Ectodermal cell (in vitro differentiated cells): ENCODE data around the gene EXOSC10.
A peak's percentile ranks its signal among the peaks of the same experiment; 100 is the strongest.
"Not testable (repeated sequence)": the region's sequence is repeated elsewhere in the genome, so short reads cannot be mapped to it uniquely, and the experiment has no call there.

Experiments
- H3K27ac ChIP-seq: 2 replicates; pipeline ENCODE4 v1.7.0; 2013; ENCODE audit warnings: mild to moderate bottlenecking, low read depth, low read length; ENCODE audit not compliant: insufficient read depth, poor library complexity, severe bottlenecking
- H3K27me3 ChIP-seq: 2 replicates; pipeline ENCODE4 v1.7.0; 2013; ENCODE audit warnings: mild to moderate bottlenecking, low read length; ENCODE audit not compliant: insufficient read depth, control insufficient read depth, poor library complexity, severe bottlenecking
- H3K36me3 ChIP-seq: one replicate; pipeline ENCODE4 v1.7.0; 2013; ENCODE audit warnings: low read length; ENCODE audit not compliant: control insufficient read depth, insufficient read depth
- H3K4me1 ChIP-seq: one replicate; pipeline ENCODE4 v1.7.0; 2013; ENCODE audit warnings: low read length; ENCODE audit not compliant: control insufficient read depth, insufficient read depth
- H3K4me3 ChIP-seq: 2 replicates; pipeline ENCODE4 v1.7.0; 2013; ENCODE audit warnings: low read depth, low read length, control low read depth; ENCODE audit not compliant: insufficient read depth
- H3K9me3 ChIP-seq: 2 replicates; pipeline ENCODE4 v1.7.0; 2013; ENCODE audit warnings: mild to moderate bottlenecking, low read length, moderate library complexity; ENCODE audit not compliant: control insufficient read depth
- WGBS, 2 experiments: methylation state at CpG; one replicate each; pipeline ENCODE4 v1.1.7; 2013; ENCODE audit warnings: missing lambda C conversion rate in 2 of 2; 5-methylcytosine and 5-hydroxymethylcytosine counted together

The EXOSC10 gene

DNA sequence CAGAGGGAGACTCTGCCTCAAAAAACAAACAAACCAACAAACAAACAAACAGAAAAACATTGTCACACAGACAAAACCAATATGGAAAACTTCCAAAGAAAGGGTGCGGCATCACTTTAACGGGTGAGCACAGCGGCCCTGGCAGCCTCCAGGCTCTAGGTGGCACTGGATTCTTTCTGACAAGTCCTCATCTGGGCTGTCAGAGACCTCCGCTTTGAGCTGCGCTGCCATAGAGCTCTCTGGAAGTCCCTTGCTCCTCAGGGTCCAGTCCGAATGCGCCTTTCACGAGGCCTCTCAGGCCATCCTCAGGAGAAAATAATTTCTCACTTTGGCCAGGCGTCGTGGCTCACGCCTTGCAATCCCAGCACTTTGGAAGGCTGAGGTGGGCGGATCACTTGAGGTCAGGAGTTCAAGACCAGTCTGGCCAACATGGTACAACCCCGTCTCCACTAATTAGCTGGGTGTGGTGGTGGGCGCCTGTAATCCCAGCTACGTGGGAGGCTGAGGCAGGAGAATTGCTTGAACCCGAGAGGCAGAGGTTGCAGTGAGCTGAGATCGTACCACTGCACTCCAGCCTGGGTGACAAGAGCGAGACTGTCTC is 35.6 kb downstream of the EXOSC10 start:
- H3K9me3 ChIP-seq, H3K4me1 ChIP-seq, H3K4me3 ChIP-seq, H3K27me3 ChIP-seq, H3K27ac ChIP-seq: not testable (repeated sequence)
- peaks cover 34% of the 10 kb centered on the region for H3K36me3 ChIP-seq
- 90 to 93% methylated on average over 18 of the region's 18 CpGs for WGBS, 2 experiments

GRCh38 chr1:11062965-11063401 is 36.7 kb downstream of the EXOSC10 start:
- no peak overlapping the region for H3K27ac ChIP-seq
- H3K4me3 ChIP-seq: no peak overlapping the region
- H3K9me3 ChIP-seq: no peaks in the 10 kb centered on the region
- 95 to 99% methylated on average over 3 of the region's 3 CpGs for WGBS, 2 experiments
- H3K27me3 ChIP-seq: no peaks in the 10 kb centered on the region
- peaks cover 6% of the 10 kb centered on the region for H3K4me1 ChIP-seq
- peaks cover 23% of the 10 kb centered on the region for H3K36me3 ChIP-seq

DNA sequence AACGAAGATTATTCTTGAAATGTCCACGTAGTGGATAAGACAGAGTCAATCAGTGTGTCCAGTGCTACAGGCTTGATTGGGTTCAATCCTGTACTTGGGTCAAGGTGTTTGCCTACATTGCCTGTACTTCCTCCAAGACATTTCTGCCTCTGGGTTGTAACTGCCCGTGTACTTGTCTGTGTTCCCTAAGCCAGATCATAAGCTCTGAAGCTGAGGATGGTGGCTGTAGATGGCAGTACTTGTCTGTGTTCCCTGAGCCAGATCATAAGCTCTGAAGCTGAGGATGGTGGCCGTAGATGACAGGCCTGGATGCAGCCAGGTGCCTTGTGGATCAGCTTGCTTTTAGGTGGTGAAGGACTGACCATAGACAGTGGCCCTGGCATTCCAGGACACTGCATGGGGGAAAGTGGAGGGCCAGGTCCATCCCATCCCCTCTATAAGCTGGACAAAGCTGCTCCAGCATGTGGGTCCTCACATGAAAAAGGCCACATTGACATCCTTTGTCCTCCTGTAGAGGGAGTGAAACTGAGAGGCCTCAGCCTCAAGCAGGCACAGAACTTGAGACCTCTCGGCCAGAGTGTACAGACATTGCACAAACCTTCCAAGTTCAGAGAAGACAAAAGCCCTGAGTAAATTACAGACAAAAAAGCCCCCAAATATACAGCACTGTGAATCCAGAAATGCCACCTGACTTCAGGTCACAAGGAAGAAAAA is 37.9 kb downstream of the EXOSC10 start:
- Histone ChIP-seq H3K27ac (no peak overlapping the region), H3K4me3 (no peak overlapping the region), H3K4me1 (peaks cover 6% of the 10 kb centered on the region), H3K9me3 (no peaks in the 10 kb centered on the region), H3K27me3 (no peaks in the 10 kb centered on the region), H3K36me3 (peaks cover 25% of the 10 kb centered on the region)
- 91 to 94% methylated on average over 5 of the region's 5 CpGs for WGBS, 2 experiments

DNA sequence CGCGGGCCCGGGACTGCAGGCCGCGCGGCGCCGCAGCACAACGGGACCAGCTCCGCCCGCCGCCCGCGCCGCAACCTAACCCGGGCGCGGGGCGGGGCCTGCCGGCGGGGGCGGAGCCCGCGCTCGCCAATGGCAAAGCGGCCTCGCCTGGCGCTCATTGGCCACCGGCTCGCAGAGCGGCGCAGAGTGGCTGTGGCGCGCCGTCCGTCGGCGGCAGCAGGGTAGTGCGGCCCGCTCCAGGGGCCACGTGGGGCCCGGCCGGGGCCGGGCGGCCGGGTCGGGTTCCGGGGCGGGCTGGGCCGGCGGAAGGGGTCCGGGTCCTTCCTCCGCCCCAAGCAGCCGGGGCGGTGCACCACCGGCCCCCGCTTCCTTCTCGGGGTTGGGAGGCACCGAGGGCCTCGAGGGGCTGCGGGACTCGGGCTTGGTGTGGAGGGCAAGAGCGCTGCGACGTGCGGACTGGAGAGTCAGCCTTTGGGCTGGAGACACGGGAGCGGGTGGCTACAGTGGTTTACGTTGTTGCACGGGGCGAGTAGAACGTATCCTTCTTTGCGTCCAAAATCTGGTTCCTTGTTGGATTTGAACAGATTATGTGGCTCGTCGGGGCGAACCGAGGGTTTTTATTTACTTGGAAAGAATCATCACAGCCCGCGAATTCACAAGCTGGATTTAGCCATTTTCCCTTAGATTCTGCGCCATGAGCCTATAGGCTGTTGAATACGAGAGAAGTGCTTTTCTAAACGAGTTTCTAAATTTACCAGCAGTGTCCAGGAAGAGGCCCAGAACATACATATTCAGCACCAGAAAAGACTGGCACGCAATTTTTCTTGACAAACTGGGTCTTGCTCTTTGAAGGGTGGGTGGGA is 39.5 kb downstream of the EXOSC10 start, which contains the start of gene SRM:
Gene SRM, minus strand, starts transcription at position 51 of the 863 bp plus-strand sequence. CDS start 75 bp downstream, outside the sequence.
- Histone ChIP-seq H3K27ac (peak within 1 kb of the TSS; percentile 83), H3K27me3 (no peaks in the 10 kb centered on the region), H3K4me1 (peaks cover 6% of the 10 kb centered on the region), H3K4me3 (peak within 1 kb of the TSS; percentile 86), H3K36me3 (peaks cover 11% of the 10 kb centered on the region), H3K9me3 (no peaks in the 10 kb centered on the region)
- WGBS, 2 experiments: 1% methylated on average over 83 of the region's 83 CpGs

- peak overlapping the region; percentile 86 for H3K4me3 ChIP-seq
- peaks cover 5% of the 10 kb centered on the region for H3K36me3 ChIP-seq
These were observed 40.3 kb downstream of the EXOSC10 start for GRCh38 chr1:11059155-11059967.

GRCh38 chr1:11058595-11059154 is 41.0 kb downstream of the EXOSC10 start:
- H3K27ac ChIP-seq: no peak overlapping the region
- no peaks in the 10 kb centered on the region for H3K9me3 ChIP-seq
- no peaks in the 10 kb centered on the region for H3K27me3 ChIP-seq
- peak overlapping the region; percentile 86 for H3K4me3 ChIP-seq
- 48 to 51% methylated on average over 28 of the region's 28 CpGs for WGBS, 2 experiments
- peaks cover 6% of the 10 kb centered on the region for H3K4me1 ChIP-seq
- H3K36me3 ChIP-seq: peaks cover 5% of the 10 kb centered on the region

More at GRCh38 chr1:11059155-11059967, 40.3 kb downstream of the EXOSC10 start:
- Histone ChIP-seq H3K27ac (no peak overlapping the region), H3K27me3 (no peaks in the 10 kb centered on the region), H3K4me1 (peaks cover 6% of the 10 kb centered on the region), H3K9me3 (no peaks in the 10 kb centered on the region)
- WGBS, 2 experiments: 1 to 2% methylated on average over 72 of the region's 72 CpGs

DNA sequence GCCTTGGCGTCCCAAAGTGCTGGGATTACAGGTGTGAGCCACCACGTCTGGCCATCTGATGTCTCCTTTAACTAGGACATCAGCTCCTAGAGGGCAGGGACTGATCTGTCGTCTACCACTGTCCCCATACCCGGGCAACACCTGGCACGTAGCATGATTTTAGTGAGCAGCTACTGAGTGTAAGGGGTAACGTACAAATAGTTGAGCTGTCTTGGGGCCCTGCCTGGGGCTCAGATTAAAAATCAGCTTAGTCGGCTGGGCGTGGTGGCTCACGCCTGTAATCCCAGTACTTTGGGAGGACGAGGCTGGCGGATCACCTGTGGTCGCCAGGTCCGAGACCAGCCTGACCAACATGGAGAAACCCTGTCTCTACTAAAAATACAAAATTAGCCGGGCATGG is 41.6 kb downstream of the EXOSC10 start:
- Histone ChIP-seq H3K27ac (no peak overlapping the region), H3K36me3 (peaks cover 5% of the 10 kb centered on the region), H3K27me3 (no peaks in the 10 kb centered on the region), H3K9me3 (no peaks in the 10 kb centered on the region), H3K4me1 (peaks cover 6% of the 10 kb centered on the region), H3K4me3 (no peak overlapping the region)
- 92 to 95% methylated on average over 14 of the region's 14 CpGs for WGBS, 2 experiments

DNA sequence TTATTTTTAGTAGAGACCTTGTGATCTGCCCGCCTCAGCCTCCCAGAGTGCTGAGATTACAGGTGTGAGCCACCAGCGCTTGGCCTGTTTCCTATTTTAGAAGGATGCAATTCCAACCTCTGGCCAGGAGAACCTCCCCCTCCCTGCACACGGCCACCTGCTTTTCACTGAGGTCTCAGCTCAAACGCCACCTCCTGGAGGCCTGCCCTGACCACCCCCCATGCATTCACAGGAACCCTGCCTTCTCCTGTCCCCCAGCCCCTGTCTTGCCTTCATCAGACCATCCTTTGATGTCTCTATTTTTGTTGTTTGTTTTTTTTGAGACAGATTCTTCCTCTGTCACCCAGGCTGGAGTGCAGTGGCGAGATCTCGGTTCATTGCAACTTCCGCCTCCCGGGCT is 42.2 kb downstream of the EXOSC10 start:
- peaks cover 5% of the 10 kb centered on the region for H3K36me3 ChIP-seq
- no peak overlapping the region for H3K27ac ChIP-seq
- H3K4me3 ChIP-seq: no peak overlapping the region
- H3K9me3 ChIP-seq: no peaks in the 10 kb centered on the region
- no peaks in the 10 kb centered on the region for H3K27me3 ChIP-seq
- peaks cover 6% of the 10 kb centered on the region for H3K4me1 ChIP-seq
- 89 to 91% methylated on average over 8 of the region's 8 CpGs for WGBS, 2 experiments

- peaks cover 5% of the 10 kb centered on the region for H3K36me3 ChIP-seq
- no peaks in the 10 kb centered on the region for H3K9me3 ChIP-seq
- no peak overlapping the region for H3K4me3 ChIP-seq
- no peak overlapping the region for H3K27ac ChIP-seq
- WGBS, 2 experiments: 95 to 96% methylated on average over 7 of the region's 7 CpGs
- peaks cover 6% of the 10 kb centered on the region for H3K4me1 ChIP-seq
- no peaks in the 10 kb centered on the region for H3K27me3 ChIP-seq
These were observed 43.2 kb downstream of the EXOSC10 start for GRCh38 chr1:11056504-11056903.
